Esophagus squamous epithelium (tissue), 4 donors: ENCODE results near the gene UBE2F.

Experiments
- POLR2A ChIP-seq, 4 donors: fragments of 450-650 bp; IDR thresholded peaks; one replicate each; pipeline ENCODE4 v1.6.1; 2017; ENCODE audit warnings: antibody characterized with exemption in 4 of 4, mild to moderate bottlenecking in 4 of 4, moderate library complexity in 3 of 4
- TF ChIP-seq, protein P1 (sequence below), 6 experiments: fragments of 450-650 bp in 4 of 6; fragments of 200-600 bp in 2 of 6; sonication (generic) in 2 of 6; IDR thresholded peaks; one replicate each; pipeline ENCODE4 v1.5.1; 2016 to 2019; ENCODE audit warnings: antibody characterized with exemption in 6 of 6, mild to moderate bottlenecking in 4 of 6, moderate library complexity in 4 of 6

GRCh38 chr2:238038203-238038602, 71.4 kb downstream of the UBE2F start:
- TF ChIP-seq, protein P1, sequence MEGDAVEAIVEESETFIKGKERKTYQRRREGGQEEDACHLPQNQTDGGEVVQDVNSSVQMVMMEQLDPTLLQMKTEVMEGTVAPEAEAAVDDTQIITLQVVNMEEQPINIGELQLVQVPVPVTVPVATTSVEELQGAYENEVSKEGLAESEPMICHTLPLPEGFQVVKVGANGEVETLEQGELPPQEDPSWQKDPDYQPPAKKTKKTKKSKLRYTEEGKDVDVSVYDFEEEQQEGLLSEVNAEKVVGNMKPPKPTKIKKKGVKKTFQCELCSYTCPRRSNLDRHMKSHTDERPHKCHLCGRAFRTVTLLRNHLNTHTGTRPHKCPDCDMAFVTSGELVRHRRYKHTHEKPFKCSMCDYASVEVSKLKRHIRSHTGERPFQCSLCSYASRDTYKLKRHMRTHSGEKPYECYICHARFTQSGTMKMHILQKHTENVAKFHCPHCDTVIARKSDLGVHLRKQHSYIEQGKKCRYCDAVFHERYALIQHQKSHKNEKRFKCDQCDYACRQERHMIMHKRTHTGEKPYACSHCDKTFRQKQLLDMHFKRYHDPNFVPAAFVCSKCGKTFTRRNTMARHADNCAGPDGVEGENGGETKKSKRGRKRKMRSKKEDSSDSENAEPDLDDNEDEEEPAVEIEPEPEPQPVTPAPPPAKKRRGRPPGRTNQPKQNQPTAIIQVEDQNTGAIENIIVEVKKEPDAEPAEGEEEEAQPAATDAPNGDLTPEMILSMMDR (IDR thresholded peaks at IDR 0.05), result no peak
- no peak for TF ChIP-seq POLR2A (IDR thresholded peaks at IDR 0.05)
